Activated T-helper 1 cell treated with anti-CD3 and anti-CD28 coated beads, Interleukin-12 subunit alpha, Interleukin-12 subunit beta, Interleukin-2, Interleukin-4 antibody, amounts not matched to agents 30 ng/mL and 10 ng/mL and 1 ng/mL, durations not matched to agents 14 hours and 24 hours and 36 hours (primary cell): ENCODE measurements around the gene ITIH6. TPM values are rescaled to one million over a fixed set of nuclear protein-coding genes. Genes with fewer than 3 reads are reported as not detected.
"Not testable (repeated sequence)": the region's sequence is repeated elsewhere in the genome, so short reads cannot be mapped to it uniquely, and the experiment has no call there.

Experiments
- DNase-seq: peaks from one replicate; pipeline ENCODE4 v3.0.0; 2021; ENCODE audit warnings: low spot score
- H3K27ac Mint-ChIP-seq: one replicate; pipeline ENCODE4 v1.8.0; 2021; ENCODE audit warnings: mild to moderate bottlenecking, mixed read lengths
- H3K27me3 Mint-ChIP-seq: one replicate; pipeline ENCODE4 v1.8.0; 2022; ENCODE audit warnings: mild to moderate bottlenecking, moderate library complexity, mixed read lengths; ENCODE audit not compliant: insufficient read depth
- H3K36me3 Mint-ChIP-seq: one replicate; pipeline ENCODE4 v1.8.0; 2021; ENCODE audit warnings: low read depth, mixed read lengths
- H3K4me1 Mint-ChIP-seq: one replicate; pipeline ENCODE4 v1.8.0; 2021; ENCODE audit warnings: low read depth, mixed read lengths
- H3K4me3 Mint-ChIP-seq: one replicate; pipeline ENCODE4 v1.8.0; 2021; ENCODE audit warnings: mild to moderate bottlenecking, moderate library complexity, mixed read lengths
- H3K9me3 Mint-ChIP-seq: one replicate; pipeline ENCODE4 v1.8.0; 2021; ENCODE audit warnings: mixed read lengths
- intact Hi-C: fragments of 100-400 bp; cut with micrococcal nuclease; formaldehyde crosslinking; loops from one replicate; pipeline ENCODE4 v1.15.1; 2024
- total RNA-seq: library from RNA; stranded (reverse); gene quantifications from 2 replicates; pipeline ENCODE4 v1.2.3, GENCODE V29; 2022

The ITIH6 gene
- total RNA-seq, 1 donor from 2014 or later: not detected

DNA sequence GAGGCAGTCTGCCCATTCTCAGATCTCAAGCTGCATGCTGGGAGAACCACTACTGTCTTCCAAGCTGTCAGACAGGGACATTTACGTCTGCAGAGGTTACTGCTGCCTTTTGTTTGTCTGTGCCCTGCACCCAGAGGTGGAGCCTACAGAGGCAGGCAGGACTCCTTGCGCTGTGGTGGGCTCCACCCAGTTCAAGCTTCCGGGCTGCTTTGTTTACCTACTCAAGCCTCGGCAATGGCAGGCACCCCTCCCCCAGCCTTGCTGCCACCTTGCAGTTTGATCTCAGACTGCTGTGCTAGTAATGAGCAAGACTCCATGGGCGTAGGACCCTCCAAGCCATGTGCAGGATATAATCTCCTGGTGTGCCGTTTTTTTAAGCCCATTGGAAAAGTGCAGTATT is 59.5 kb downstream of the ITIH6 start:
- H3K27ac Mint-ChIP-seq, H3K9me3 Mint-ChIP-seq, intact Hi-C loops, DNase-seq, H3K27me3 Mint-ChIP-seq, H3K4me1 Mint-ChIP-seq, H3K4me3 Mint-ChIP-seq, H3K36me3 Mint-ChIP-seq: not testable (repeated sequence)

DNA sequence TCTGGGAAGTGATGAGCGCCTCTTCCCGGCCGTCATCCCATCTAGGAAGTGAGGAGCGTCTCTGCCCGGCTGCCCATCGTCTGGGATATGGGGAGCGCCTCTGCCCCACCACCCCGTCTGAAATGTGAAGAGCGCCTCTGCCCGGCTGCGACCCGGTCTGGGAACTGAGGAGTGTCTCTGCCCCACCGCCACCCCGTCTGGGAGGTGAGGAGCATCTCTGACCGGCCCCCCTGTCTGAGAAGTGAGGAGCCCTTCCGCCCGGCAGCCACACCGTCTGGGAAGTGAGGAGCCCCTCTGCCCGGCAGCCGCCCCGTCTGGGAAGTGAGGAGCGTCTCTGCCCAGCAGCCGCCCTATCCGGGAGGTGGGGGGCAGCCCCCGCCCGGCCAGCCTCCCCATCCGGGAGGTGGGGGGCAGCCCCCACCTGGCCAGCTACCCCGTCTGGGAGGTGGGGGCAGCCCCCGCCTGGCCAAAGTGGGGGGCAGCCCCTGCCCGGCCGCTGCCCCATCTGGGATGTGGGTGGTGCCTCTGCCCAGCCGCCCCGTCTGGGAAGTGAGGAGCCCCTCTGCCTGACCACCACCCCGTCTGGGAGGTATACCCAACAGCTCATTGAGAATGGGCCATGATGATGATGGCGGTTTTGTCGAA is 61.6 kb downstream of the ITIH6 start:
- H3K4me3 Mint-ChIP-seq, H3K36me3 Mint-ChIP-seq, H3K27me3 Mint-ChIP-seq, DNase-seq, H3K4me1 Mint-ChIP-seq, H3K27ac Mint-ChIP-seq, H3K9me3 Mint-ChIP-seq, intact Hi-C loops: not testable (repeated sequence)

DNA sequence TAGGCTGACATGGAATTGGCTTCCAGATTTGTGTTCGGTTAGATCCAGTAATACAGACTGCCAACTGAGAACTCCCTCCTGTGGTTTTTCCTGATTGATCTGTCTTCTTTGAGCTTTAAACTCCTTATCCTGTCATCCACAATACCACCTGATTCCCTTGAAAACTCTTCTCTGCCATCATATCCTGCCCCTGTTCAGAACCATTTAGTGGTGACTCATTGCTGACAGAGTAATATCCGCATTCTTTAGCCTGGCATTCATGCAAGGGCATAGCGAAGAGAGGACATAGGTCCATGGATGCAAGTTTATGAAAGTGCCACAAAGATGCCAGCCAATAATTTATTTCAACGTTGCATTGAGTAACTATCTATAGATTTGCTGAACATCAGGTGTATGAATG is 76.6 kb downstream of the ITIH6 start:
- no peaks in the 10 kb centered on the region for H3K4me1 Mint-ChIP-seq
- H3K9me3 Mint-ChIP-seq: no peaks in the 10 kb centered on the region
- H3K36me3 Mint-ChIP-seq: no peaks in the 10 kb centered on the region
- intact Hi-C loops: no loop called here
- H3K27me3 Mint-ChIP-seq: peaks cover 1% of the 10 kb centered on the region
- no peak overlapping the region for H3K4me3 Mint-ChIP-seq
- DNase-seq: no peak
- H3K27ac Mint-ChIP-seq: no peak overlapping the region

- Mint-ChIP-seq H3K27me3 (no peaks in the 10 kb centered on the region), H3K27ac (no peak overlapping the region), H3K36me3 (no peaks in the 10 kb centered on the region), H3K9me3 (no peaks in the 10 kb centered on the region), H3K4me1 (no peaks in the 10 kb centered on the region), H3K4me3 (no peak overlapping the region)
- no peak for DNase-seq
- intact Hi-C loops: no loop called here
Observed at GRCh38 chrX:54715621-54716020, 82.4 kb downstream of the ITIH6 start.

DNA sequence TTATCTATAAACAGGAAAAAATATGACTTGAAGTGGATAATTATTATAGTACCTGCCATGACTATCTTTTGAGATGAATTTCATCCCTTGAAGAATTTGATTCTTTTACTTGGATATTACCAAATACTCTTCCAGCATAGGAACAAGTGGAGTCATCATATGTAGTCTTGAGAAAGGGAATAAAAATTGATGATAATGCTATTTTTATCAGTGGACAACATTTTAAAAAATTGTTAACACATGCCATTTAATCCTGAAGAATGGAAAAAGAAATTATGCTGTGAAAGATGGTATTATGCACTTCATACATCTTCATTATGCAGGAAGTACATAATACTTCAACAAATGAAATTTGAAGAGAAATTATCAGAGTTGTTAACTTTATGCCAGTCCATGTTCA is 83.6 kb downstream of the ITIH6 start:
- no peaks in the 10 kb centered on the region for H3K9me3 Mint-ChIP-seq
- DNase-seq: no peak
- intact Hi-C loops: no loop called here
- no peaks in the 10 kb centered on the region for H3K36me3 Mint-ChIP-seq
- H3K4me3 Mint-ChIP-seq: no peak overlapping the region
- H3K27ac Mint-ChIP-seq: no peak overlapping the region
- H3K4me1 Mint-ChIP-seq: no peaks in the 10 kb centered on the region
- H3K27me3 Mint-ChIP-seq: no peaks in the 10 kb centered on the region

DNA sequence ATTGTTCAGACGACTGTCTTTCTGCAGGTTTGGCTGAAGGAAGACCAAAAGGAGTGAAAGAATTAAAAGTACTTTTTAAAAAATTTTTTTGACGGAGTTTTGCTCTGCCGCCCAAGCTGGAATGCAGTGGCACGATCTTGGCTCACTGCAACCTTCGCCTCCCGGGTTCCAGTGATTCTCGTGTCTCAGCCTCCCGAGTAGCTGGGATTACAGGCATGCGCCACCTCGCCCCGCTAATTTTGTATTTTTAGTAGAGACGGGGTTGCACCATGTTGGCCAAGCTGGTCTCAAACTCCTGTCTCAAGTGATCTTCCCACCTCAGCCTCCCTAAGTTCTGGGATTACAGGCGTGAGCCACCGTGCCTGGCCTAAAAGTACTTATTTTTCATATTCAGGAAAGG is 86.3 kb downstream of the ITIH6 start:
- no peaks in the 10 kb centered on the region for H3K9me3 Mint-ChIP-seq
- DNase-seq: no peak
- no peak overlapping the region for H3K27ac Mint-ChIP-seq
- H3K4me3 Mint-ChIP-seq: no peak overlapping the region
- no peaks in the 10 kb centered on the region for H3K36me3 Mint-ChIP-seq
- no peaks in the 10 kb centered on the region for H3K27me3 Mint-ChIP-seq
- no peaks in the 10 kb centered on the region for H3K4me1 Mint-ChIP-seq
- intact Hi-C loops: no loop called here

DNA sequence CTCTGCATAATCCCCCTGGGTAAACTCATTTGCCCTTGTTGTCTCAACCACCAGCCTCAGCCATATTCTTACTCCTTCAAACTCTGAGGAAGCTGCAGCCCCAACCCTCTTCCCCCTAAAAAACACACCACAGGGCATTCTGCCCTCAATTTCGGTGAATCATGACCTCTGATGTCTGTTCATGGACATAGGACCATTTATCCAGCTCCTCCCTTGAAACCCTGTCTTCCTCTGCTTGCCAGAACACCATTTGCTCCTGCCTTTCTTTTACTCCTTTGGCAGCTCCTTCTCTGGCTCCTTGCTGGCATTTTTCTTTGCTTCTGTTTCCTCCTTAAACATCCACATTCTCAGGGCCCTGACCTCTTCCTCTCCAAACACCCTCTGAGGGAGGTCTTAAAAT is 87.1 kb downstream of the ITIH6 start:
- Mint-ChIP-seq H3K4me3 (no peak overlapping the region), H3K27me3 (no peaks in the 10 kb centered on the region), H3K9me3 (no peaks in the 10 kb centered on the region), H3K27ac (no peak overlapping the region), H3K36me3 (no peaks in the 10 kb centered on the region), H3K4me1 (no peaks in the 10 kb centered on the region)
- intact Hi-C loops: no loop called here
- DNase-seq: no peak

GRCh38 chrX:54708404-54708803 is 89.7 kb downstream of the ITIH6 start:
- no peak overlapping the region for H3K27ac Mint-ChIP-seq
- no peaks in the 10 kb centered on the region for H3K9me3 Mint-ChIP-seq
- H3K27me3 Mint-ChIP-seq: peaks cover 2% of the 10 kb centered on the region
- H3K36me3 Mint-ChIP-seq: no peaks in the 10 kb centered on the region
- H3K4me1 Mint-ChIP-seq: no peaks in the 10 kb centered on the region
- H3K4me3 Mint-ChIP-seq: no peak overlapping the region
- DNase-seq: no peak
- intact Hi-C loops: no loop called here

Other genes starting within 250 kb of the ITIH6 start
- 25.7 and 31.2 TPM in 2 replicates for gene MAGED2, start 9.5 kb upstream of the ITIH6 start, total RNA-seq
- gene TRO, start 122.6 kb upstream of the ITIH6 start, total RNA-seq: 0.78 and 1.3 TPM in 2 replicates
- gene PFKFB1, start 195.9 kb upstream of the ITIH6 start, total RNA-seq: 0.39 and 0.93 TPM in 2 replicates
- 33.9 and 36.8 TPM in 2 replicates for gene APEX2, start 202.1 kb upstream of the ITIH6 start, total RNA-seq
- gene ALAS2, start 232.7 kb upstream of the ITIH6 start, total RNA-seq: not detected in 2 replicates